ENCODE measurements around the gene PITPNM1.

DNA sequence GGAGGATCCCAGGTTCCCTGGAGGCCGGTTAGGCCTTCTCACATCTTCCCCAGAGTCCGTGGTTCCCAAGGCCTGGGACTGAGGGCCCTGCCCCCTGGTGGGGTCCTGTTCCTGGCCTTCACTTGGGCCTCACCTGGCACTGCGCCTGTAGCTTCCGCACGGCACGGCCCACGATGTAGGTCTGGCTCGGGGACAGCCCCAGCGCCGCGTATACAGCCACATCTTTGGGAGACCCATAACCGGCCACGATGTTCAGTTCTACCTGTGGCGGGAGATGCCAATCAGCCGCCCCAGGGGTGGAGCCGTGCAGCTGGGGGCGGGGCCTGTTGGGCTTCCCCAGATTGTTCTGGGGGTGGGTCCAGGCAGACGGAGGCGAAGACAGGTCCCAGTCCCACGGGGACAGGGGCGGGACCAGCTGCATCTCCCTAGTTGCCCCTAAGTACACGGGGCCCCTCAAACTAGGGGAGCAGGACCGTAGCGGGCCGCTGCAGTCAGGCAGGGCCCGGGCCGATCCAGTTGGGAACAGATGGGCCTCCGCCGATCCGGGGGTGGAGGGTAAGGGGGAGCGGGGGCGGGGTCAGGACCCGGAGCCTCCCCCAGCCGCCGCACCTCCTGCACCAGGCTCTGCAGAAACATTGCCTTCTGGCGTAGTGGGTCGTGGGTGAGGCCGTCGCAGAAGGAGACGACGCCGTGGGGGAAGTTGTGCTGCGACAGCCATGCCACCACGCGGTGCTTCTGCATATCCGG, 12.2 kb downstream of the PITPNM1 start:
- TF ChIP-seq, protein P1, sequence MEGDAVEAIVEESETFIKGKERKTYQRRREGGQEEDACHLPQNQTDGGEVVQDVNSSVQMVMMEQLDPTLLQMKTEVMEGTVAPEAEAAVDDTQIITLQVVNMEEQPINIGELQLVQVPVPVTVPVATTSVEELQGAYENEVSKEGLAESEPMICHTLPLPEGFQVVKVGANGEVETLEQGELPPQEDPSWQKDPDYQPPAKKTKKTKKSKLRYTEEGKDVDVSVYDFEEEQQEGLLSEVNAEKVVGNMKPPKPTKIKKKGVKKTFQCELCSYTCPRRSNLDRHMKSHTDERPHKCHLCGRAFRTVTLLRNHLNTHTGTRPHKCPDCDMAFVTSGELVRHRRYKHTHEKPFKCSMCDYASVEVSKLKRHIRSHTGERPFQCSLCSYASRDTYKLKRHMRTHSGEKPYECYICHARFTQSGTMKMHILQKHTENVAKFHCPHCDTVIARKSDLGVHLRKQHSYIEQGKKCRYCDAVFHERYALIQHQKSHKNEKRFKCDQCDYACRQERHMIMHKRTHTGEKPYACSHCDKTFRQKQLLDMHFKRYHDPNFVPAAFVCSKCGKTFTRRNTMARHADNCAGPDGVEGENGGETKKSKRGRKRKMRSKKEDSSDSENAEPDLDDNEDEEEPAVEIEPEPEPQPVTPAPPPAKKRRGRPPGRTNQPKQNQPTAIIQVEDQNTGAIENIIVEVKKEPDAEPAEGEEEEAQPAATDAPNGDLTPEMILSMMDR (conservative IDR thresholded peaks at IDR 0.05; ENCODE audit: low read length) = no peak
- TF ChIP-seq EZH2phosphoT487 (IDR thresholded peaks at IDR 0.05; ENCODE audit: borderline replicate concordance) = no peak

Data from Loucy (cell line).